PC-3 (cell line): ENCODE results near the gene NDUFAF4. TPM values are rescaled to one million over a fixed set of nuclear protein-coding genes. Genes with fewer than 3 reads are reported as not detected.

Source experiments
- ATAC-seq: fragments of 200-7000 bp; cut with Tn5 transposase; 2 replicates; pipeline ENCODE4 v1.9.1; 2020; ENCODE audit warnings: mild to moderate bottlenecking, moderate library complexity
- BruUV-seq: library from RNA; stranded (reverse); fragments of 400-500 nt; replicated peaks from 2 replicates; lab custom pipeline; 2021; lab: Mats Ljungman, UMichigan
- CTCF ChIA-PET: fragments of 300-600 bp; sonication (Branson Sonifier 250); formaldehyde crosslinking; loops from one replicate; lab custom pipeline; 2022; ENCODE audit warnings: antibody characterized with exemption; lab: Charles Lee
- POLR2A ChIA-PET: fragments of 300-600 bp; sonication (Branson Sonifier 250); formaldehyde crosslinking; loops from one replicate; lab custom pipeline; 2022; ENCODE audit warnings: antibody characterized with exemption; ENCODE audit not compliant: unreplicated experiment; lab: Charles Lee
- DNase-seq: peaks from one replicate; pipeline ENCODE4 v3.0.0-alpha.2; 2015
- H2AFZ ChIP-seq: fragments of 300-600 bp; sonication (generic); 2 replicates; pipeline ENCODE4 v1.6.0; 2016; ENCODE audit warnings: antibody characterized with exemption, low read length
- H3F3A ChIP-seq: fragments of 300-600 bp; sonication (generic); one replicate; pipeline ENCODE4 v1.6.0; 2017; ENCODE audit warnings: antibody characterized with exemption, low read length, control low read depth, mild to moderate bottlenecking; ENCODE audit not compliant: unreplicated experiment
- H3K27ac ChIP-seq: fragments of 300-600 bp; sonication (generic); 2 replicates; pipeline ENCODE4 v1.5.1; 2016; ENCODE audit warnings: mild to moderate bottlenecking, low read length
- H3K27me3 ChIP-seq: fragments of 300-600 bp; sonication (generic); 2 replicates; pipeline ENCODE4 v1.6.1; 2016; ENCODE audit warnings: low read length, mixed read lengths
- H3K36me3 ChIP-seq: fragments of 300-600 bp; sonication (generic); 2 replicates; pipeline ENCODE4 v1.6.1; 2016; ENCODE audit warnings: low read depth, mixed run types, low read length, mixed read lengths
- H3K4me1 ChIP-seq: fragments of 300-600 bp; sonication (generic); 2 replicates; pipeline ENCODE4 v1.5.1; 2016; ENCODE audit warnings: low read length; ENCODE audit not compliant: insufficient read depth
- H3K4me2 ChIP-seq: fragments of 300-600 bp; sonication (generic); 2 replicates; pipeline ENCODE4 v1.6.0; 2016; ENCODE audit warnings: low read length
- H3K4me3 ChIP-seq: fragments of 300-600 bp; sonication (generic); 2 replicates; pipeline ENCODE4 v1.5.1; 2016; ENCODE audit warnings: mild to moderate bottlenecking, low read length, mixed read lengths
- H3K79me2 ChIP-seq: fragments of 300-600 bp; sonication (generic); 2 replicates; pipeline ENCODE4 v1.6.1; 2017; ENCODE audit warnings: low read length, mixed read lengths
- H3K9ac ChIP-seq: fragments of 300-600 bp; sonication (generic); 2 replicates; pipeline ENCODE4 v1.6.0; 2016; ENCODE audit warnings: mild to moderate bottlenecking, low read length
- H3K9me2 ChIP-seq: fragments of 300-600 bp; sonication (generic); replicated peaks from 2 replicates; pipeline ENCODE4 v1.6.1; 2016; ENCODE audit warnings: mixed run types, low read length, mixed read lengths
- H3K9me3 ChIP-seq: fragments of 300-600 bp; sonication (generic); 2 replicates; pipeline ENCODE4 v1.6.1; 2016; ENCODE audit warnings: low read length, mixed read lengths
- H4K20me1 ChIP-seq: fragments of 300-600 bp; sonication (generic); 2 replicates; pipeline ENCODE4 v1.6.1; 2016; ENCODE audit warnings: low read length, mixed read lengths
- CTCF ChIP-seq: fragments of 300-600 bp; sonication (generic); conservative IDR thresholded peaks from 2 replicates; pipeline ENCODE4 v1.5.1; 2017; ENCODE audit warnings: antibody characterized with exemption, low read depth, mild to moderate bottlenecking, low read length
- EZH2 ChIP-seq: fragments of 300-600 bp; sonication (generic); IDR thresholded peaks from one replicate; pipeline ENCODE4 v1.6.1; 2017; ENCODE audit warnings: antibody characterized with exemption, mild to moderate bottlenecking, low read length; ENCODE audit not compliant: unreplicated experiment
- EZH2phosphoT487 ChIP-seq: fragments of 300-600 bp; sonication (generic); IDR thresholded peaks from 2 replicates; pipeline ENCODE4 v1.6.1; 2018; ENCODE audit warnings: mild to moderate bottlenecking, antibody characterized with exemption, low read length, borderline replicate concordance
- intact Hi-C: fragments of 100-400 bp; cut with micrococcal nuclease; formaldehyde crosslinking; loops from 2 replicates; pipeline ENCODE4 v1.9.0; 2023
- total RNA-seq: library from RNA; depleted of rRNA; stranded (reverse); fragments of >200 nt; gene quantifications from 2 replicates; pipeline ENCODE4 v1.2.3, GENCODE V29; 2014

The NDUFAF4 gene
- total RNA-seq, 1 experiment from 2014 or later = 24.2 TPM

- intact Hi-C loops = no loop called here
- H2AFZ ChIP-seq = no peak overlapping the region
- no TSS peak for BruUV-seq
- no peaks in the 10 kb centered on the region for H3K79me2 ChIP-seq
- ChIA-PET POLR2A (no interaction called here), CTCF (interaction anchor here (0.6 kb wide), 1 partner anchor 962 kb away, joined by 3 read pairs; no protein-coding TSS in a partner anchor)
- H3K27me3 ChIP-seq = peaks cover 38% of the 10 kb centered on the region
- no peak overlapping the region for H3K4me2 ChIP-seq
- ATAC-seq (no peak), DNase-seq (no peak)
- no peaks in the 10 kb centered on the region for H3K36me3 ChIP-seq
- no peaks in the 10 kb centered on the region for H3K9me2 ChIP-seq
- no peak overlapping the region for H3K27ac ChIP-seq
- no peaks in the 10 kb centered on the region for H3K9me3 ChIP-seq
- no peak overlapping the region for H3K4me3 ChIP-seq
- H3K4me1 ChIP-seq = no peaks in the 10 kb centered on the region
- H3K9ac ChIP-seq = no peak overlapping the region
- no peaks in the 10 kb centered on the region for H4K20me1 ChIP-seq
- H3F3A ChIP-seq = no peaks in the 10 kb centered on the region
- TF ChIP-seq EZH2phosphoT487 = no peak
- TF ChIP-seq CTCF = no peak
- TF ChIP-seq EZH2 = no peak
These were observed 13.5 kb upstream of the NDUFAF4 start for GRCh38 chr6:96911171-96911570.

- Histone ChIP-seq H3F3A (no peaks in the 10 kb centered on the region), H3K27me3 (peaks cover 34% of the 10 kb centered on the region), H3K9ac (no peak overlapping the region), H2AFZ (no peak overlapping the region), H3K4me3 (no peak overlapping the region), H3K27ac (no peak overlapping the region), H3K79me2 (no peaks in the 10 kb centered on the region), H3K9me2 (no peaks in the 10 kb centered on the region), H4K20me1 (no peaks in the 10 kb centered on the region), H3K4me1 (no peaks in the 10 kb centered on the region), H3K36me3 (no peaks in the 10 kb centered on the region), H3K4me2 (no peak overlapping the region), H3K9me3 (no peaks in the 10 kb centered on the region)
- ChIA-PET CTCF (no interaction called here), POLR2A (no interaction called here)
- intact Hi-C loops = no loop called here
- BruUV-seq = no TSS peak
- TF ChIP-seq CTCF (no peak), EZH2phosphoT487 (no peak), EZH2 (no peak)
- DNase-seq (no peak), ATAC-seq (no peak)
These were observed 12.1 kb upstream of the NDUFAF4 start for GRCh38 chr6:96909811-96910210.

- H4K20me1 ChIP-seq = no peaks in the 10 kb centered on the region
- no peak for ATAC-seq
- DNase-seq = no peak
- no peak overlapping the region for H3K27ac ChIP-seq
- H3K27me3 ChIP-seq = peaks cover 29% of the 10 kb centered on the region
- BruUV-seq = no TSS peak
- no peak for TF ChIP-seq EZH2phosphoT487
- TF ChIP-seq CTCF = no peak
- no peak overlapping the region for H2AFZ ChIP-seq
- no peak overlapping the region for H3K9ac ChIP-seq
- POLR2A ChIA-PET = no interaction called here
- H3K79me2 ChIP-seq = no peaks in the 10 kb centered on the region
- H3K4me3 ChIP-seq = no peak overlapping the region
- H3K9me2 ChIP-seq = no peaks in the 10 kb centered on the region
- H3K4me2 ChIP-seq = no peak overlapping the region
- CTCF ChIA-PET = no interaction called here
- H3K36me3 ChIP-seq = no peaks in the 10 kb centered on the region
- intact Hi-C loops = no loop called here
- no peaks in the 10 kb centered on the region for H3F3A ChIP-seq
- H3K9me3 ChIP-seq = no peaks in the 10 kb centered on the region
- no peaks in the 10 kb centered on the region for H3K4me1 ChIP-seq
These were observed 9.8 kb upstream of the NDUFAF4 start for GRCh38 chr6:96907498-96907897.
